Transverse colon (tissue), 4 donors: Measurements from ENCODE around the gene RAB25.

Source experiments
- EP300 ChIP-seq: sonication (generic); formaldehyde crosslinking; IDR thresholded peaks from one replicate; pipeline ENCODE4 v1.6.1; 2017; ENCODE audit warnings: antibody characterized with exemption, low read depth
- POLR2A ChIP-seq: fragments of 450-650 bp; IDR thresholded peaks from one replicate; pipeline ENCODE4 v1.6.1; 2016; ENCODE audit warnings: antibody characterized with exemption, mild to moderate bottlenecking, moderate library complexity
- POLR2AphosphoS5 ChIP-seq, 3 donors: sonication (generic); formaldehyde crosslinking; IDR thresholded peaks; one replicate each; pipeline ENCODE4 v1.6.1; 2016; ENCODE audit warnings: antibody characterized with exemption in 3 of 3
- TF ChIP-seq, protein P1 (sequence below), 5 experiments: fragments of 200-600 bp in 3 of 5; fragments of 450-650 bp in 2 of 5; sonication (generic) in 3 of 5; IDR thresholded peaks; 1 replicate in 2 of 5; 2 replicates in 3 of 5; pipeline ENCODE4 v1.5.1; 2016 to 2017; ENCODE audit warnings: antibody characterized with exemption in 5 of 5, inconsistent platforms in 3 of 5, mild to moderate bottlenecking in 2 of 5, moderate library complexity in 1 of 5

DNA sequence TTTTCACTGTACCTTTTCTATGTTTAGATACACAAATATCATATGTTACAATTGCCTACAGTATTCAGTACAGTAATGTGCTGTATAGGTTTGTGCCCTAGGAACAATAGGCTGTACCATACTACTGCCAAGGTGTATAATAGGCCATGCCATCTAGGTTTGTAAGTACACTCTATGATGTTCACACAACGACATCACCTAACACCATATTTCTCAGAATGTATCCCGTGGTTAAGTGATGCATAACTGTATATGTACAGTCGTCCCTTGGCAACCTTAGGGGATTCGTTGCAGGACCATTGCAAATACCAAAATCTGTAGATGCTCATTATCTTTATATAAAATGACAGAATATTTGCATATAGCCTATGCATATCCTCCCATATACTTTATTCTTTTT is 34.4 kb upstream of the RAB25 start:
- TF ChIP-seq, protein P1, sequence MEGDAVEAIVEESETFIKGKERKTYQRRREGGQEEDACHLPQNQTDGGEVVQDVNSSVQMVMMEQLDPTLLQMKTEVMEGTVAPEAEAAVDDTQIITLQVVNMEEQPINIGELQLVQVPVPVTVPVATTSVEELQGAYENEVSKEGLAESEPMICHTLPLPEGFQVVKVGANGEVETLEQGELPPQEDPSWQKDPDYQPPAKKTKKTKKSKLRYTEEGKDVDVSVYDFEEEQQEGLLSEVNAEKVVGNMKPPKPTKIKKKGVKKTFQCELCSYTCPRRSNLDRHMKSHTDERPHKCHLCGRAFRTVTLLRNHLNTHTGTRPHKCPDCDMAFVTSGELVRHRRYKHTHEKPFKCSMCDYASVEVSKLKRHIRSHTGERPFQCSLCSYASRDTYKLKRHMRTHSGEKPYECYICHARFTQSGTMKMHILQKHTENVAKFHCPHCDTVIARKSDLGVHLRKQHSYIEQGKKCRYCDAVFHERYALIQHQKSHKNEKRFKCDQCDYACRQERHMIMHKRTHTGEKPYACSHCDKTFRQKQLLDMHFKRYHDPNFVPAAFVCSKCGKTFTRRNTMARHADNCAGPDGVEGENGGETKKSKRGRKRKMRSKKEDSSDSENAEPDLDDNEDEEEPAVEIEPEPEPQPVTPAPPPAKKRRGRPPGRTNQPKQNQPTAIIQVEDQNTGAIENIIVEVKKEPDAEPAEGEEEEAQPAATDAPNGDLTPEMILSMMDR (IDR thresholded peaks at IDR 0.05), result no peak
- TF ChIP-seq EP300, result no peak
- no peak for TF ChIP-seq POLR2A
- no peak for TF ChIP-seq POLR2AphosphoS5 (IDR thresholded peaks at IDR 0.05)
